Astrocyte of the spinal cord (primary cell): Measurements from ENCODE around the gene ZBTB9.
A peak's percentile ranks its signal among the peaks of the same experiment; 100 is the strongest.

Source experiments
- DNase-seq: peaks from one replicate; pipeline ENCODE4 v3.0.0; 2011; ENCODE audit warnings: low read depth, low spot score
- H3K4me3 ChIP-seq: 2 replicates; pipeline ENCODE4 v1.5.1; 2011; ENCODE audit warnings: low read depth, mild to moderate bottlenecking, low read length, moderate library complexity
- CTCF ChIP-seq: IDR thresholded peaks from 2 replicates; pipeline ENCODE4 v1.5.1; 2012; ENCODE audit warnings: low read depth, mild to moderate bottlenecking, low read length, inconsistent platforms
- in situ Hi-C: cut with HindIII; loops from 2 replicates; pipeline ENCODE4 v1.10.0; 2017; ENCODE audit warnings: low sequenced_read_pairs

Gene ZBTB9

GRCh38 chr6:33425668-33426577, 28.5 kb upstream of the ZBTB9 start:
- H3K4me3 ChIP-seq: peak overlapping the region; percentile 55
- in situ Hi-C loops: no loop called here
- DNase-seq: peak; percentile 86
- TF ChIP-seq CTCF: peak; percentile 68

GRCh38 chr6:33426590-33427511, 27.5 kb upstream of the ZBTB9 start:
- H3K4me3 ChIP-seq: peak overlapping the region; percentile 55
- DNase-seq: no peak
- in situ Hi-C loops: no loop called here
- no peak for TF ChIP-seq CTCF

- TF ChIP-seq CTCF: no peak
- DNase-seq: no peak
- in situ Hi-C loops: no loop called here
Measured at GRCh38 chr6:33427585-33428223, 26.7 kb upstream of the ZBTB9 start.

GRCh38 chr6:33428224-33428965, 26.0 kb upstream of the ZBTB9 start:
- in situ Hi-C loops: no loop called here
- peak; percentile 30 for TF ChIP-seq CTCF
- peak overlapping the region; percentile 55 for H3K4me3 ChIP-seq
- no peak for DNase-seq

More at GRCh38 chr6:33427585-33428223, 26.7 kb upstream of the ZBTB9 start:
- peak overlapping the region; percentile 55 for H3K4me3 ChIP-seq

DNA sequence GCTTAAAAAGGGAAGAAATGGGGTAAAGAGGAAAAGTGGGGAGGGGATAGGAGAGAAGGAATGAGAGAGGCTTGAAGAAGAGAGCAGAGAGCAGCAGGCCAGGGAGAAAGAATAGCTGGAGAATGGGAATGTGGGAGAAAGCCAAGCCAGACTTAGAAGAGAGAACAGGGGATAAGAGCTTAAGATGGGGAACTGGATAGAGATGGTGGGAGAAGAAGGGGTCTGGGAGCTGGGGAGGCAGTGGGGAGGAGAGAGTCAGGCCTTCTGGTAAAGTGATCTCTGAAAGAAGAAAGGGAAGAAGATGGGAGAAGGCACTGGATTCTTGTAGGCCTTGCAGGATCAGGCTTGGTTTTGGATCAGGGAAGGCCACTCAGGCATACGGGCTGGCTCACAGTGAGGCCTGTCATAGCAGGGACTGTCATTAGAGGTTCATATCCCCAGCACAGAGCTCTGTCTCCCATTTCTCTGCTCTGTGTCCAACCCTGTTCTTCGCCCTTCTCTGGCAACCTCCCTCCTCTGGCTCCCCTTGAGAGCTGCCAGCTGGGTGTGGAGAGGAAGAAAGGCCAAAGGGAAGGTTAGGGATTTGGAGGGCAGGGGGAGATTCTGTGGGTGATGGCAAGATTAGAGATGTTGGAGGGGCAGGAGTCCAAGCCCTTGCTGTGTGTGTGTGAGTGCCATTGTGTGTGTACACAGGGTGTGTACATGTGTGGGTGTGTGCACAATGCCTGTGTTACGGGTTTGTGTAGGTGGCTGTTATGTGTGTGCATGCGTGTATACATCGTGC, 25.2 kb upstream of the ZBTB9 start:
- DNase-seq: no peak
- no peak for TF ChIP-seq CTCF
- in situ Hi-C loops: no loop called here
- H3K4me3 ChIP-seq: no peak overlapping the region
